ENCODE measurements around the gene FAM72A.
"Not testable (repeated sequence)": the region's sequence is repeated elsewhere in the genome, so short reads cannot be mapped to it uniquely, and the experiment has no call there.

The FAM72A gene

GRCh38 chr1:206202789-206203363 lies at the start of gene FAM72A:
TSS of gene FAM72A (minus strand) at chr1:206202839. CDS start at chr1:206202025, 814 bp downstream.
- not testable (repeated sequence) for DNase-seq (ENCODE audit: insufficient read length, low spot score); FAIRE-seq

- not testable (repeated sequence) for FAIRE-seq; DNase-seq (ENCODE audit: insufficient read length, low spot score)
These were observed 48.5 kb upstream of the FAM72A start for GRCh38 chr1:206250953-206251681.

- DNase-seq (ENCODE audit: insufficient read length, low spot score); FAIRE-seq: not testable (repeated sequence)
These were observed 43.7 kb upstream of the FAM72A start for GRCh38 chr1:206246129-206246886.

- FAIRE-seq; DNase-seq (ENCODE audit: insufficient read length, low spot score): not testable (repeated sequence)
These were observed 42.8 kb upstream of the FAM72A start for GRCh38 chr1:206245479-206245878.

- not testable (repeated sequence) for DNase-seq (ENCODE audit: insufficient read length, low spot score); FAIRE-seq
These were observed 40.7 kb upstream of the FAM72A start for GRCh38 chr1:206243335-206243734.

GRCh38 chr1:206240288-206240687 lies 37.6 kb upstream of the FAM72A start:
- FAIRE-seq; DNase-seq (ENCODE audit: insufficient read length, low spot score): not testable (repeated sequence)

- FAIRE-seq; DNase-seq (ENCODE audit: insufficient read length, low spot score): not testable (repeated sequence)
These were observed 32.6 kb upstream of the FAM72A start for GRCh38 chr1:206235190-206235589.

GRCh38 chr1:206234189-206234916 lies 31.7 kb upstream of the FAM72A start:
- FAIRE-seq, result not testable (repeated sequence)

GRCh38 chr1:206232970-206233645 lies 30.5 kb upstream of the FAM72A start:
- DNase-seq (ENCODE audit: insufficient read length, low spot score); FAIRE-seq: not testable (repeated sequence)

More at GRCh38 chr1:206234189-206234916, 31.7 kb upstream of the FAM72A start:
- not testable (repeated sequence) for DNase-seq (ENCODE audit: insufficient read length, low spot score)

- DNase-seq (ENCODE audit: insufficient read length, low spot score); FAIRE-seq: not testable (repeated sequence)
These were observed 29.4 kb upstream of the FAM72A start for GRCh38 chr1:206231989-206232388.

GRCh38 chr1:206229286-206229685 lies 26.6 kb upstream of the FAM72A start:
- FAIRE-seq; DNase-seq (ENCODE audit: insufficient read length, low spot score): not testable (repeated sequence)

- FAIRE-seq; DNase-seq (ENCODE audit: insufficient read length, low spot score): not testable (repeated sequence)
These were observed 24.2 kb upstream of the FAM72A start for GRCh38 chr1:206226886-206227285.

- not testable (repeated sequence) for DNase-seq (ENCODE audit: insufficient read length, low spot score); FAIRE-seq
These were observed 22.7 kb upstream of the FAM72A start for GRCh38 chr1:206225386-206225785.

- not testable (repeated sequence) for DNase-seq (ENCODE audit: insufficient read length, low spot score); FAIRE-seq
These were observed 21.6 kb upstream of the FAM72A start for GRCh38 chr1:206224190-206224776.

- not testable (repeated sequence) for DNase-seq (ENCODE audit: insufficient read length, low spot score); FAIRE-seq
These were observed 18.9 kb upstream of the FAM72A start for GRCh38 chr1:206221585-206221984.

GRCh38 chr1:206220332-206221000 lies 17.8 kb upstream of the FAM72A start:
- DNase-seq (ENCODE audit: insufficient read length, low spot score); FAIRE-seq: not testable (repeated sequence)

- not testable (repeated sequence) for DNase-seq (ENCODE audit: insufficient read length, low spot score); FAIRE-seq
These were observed 17.1 kb upstream of the FAM72A start for GRCh38 chr1:206219514-206220331.
